ENCODE results near the gene GPRIN3. TPM values are rescaled to one million over a fixed set of nuclear protein-coding genes. Genes with fewer than 3 reads are reported as not detected.

The GPRIN3 gene
- total RNA-seq (2014; rRNA removed; shearing (Covaris generic)) (not detected in 2 replicates), polyA plus RNA-seq (2016; fragmentation: Nextera tagmentation; extraction: Ambion mirVana) (0.01 and 0.05 TPM in 2 replicates)

DNA sequence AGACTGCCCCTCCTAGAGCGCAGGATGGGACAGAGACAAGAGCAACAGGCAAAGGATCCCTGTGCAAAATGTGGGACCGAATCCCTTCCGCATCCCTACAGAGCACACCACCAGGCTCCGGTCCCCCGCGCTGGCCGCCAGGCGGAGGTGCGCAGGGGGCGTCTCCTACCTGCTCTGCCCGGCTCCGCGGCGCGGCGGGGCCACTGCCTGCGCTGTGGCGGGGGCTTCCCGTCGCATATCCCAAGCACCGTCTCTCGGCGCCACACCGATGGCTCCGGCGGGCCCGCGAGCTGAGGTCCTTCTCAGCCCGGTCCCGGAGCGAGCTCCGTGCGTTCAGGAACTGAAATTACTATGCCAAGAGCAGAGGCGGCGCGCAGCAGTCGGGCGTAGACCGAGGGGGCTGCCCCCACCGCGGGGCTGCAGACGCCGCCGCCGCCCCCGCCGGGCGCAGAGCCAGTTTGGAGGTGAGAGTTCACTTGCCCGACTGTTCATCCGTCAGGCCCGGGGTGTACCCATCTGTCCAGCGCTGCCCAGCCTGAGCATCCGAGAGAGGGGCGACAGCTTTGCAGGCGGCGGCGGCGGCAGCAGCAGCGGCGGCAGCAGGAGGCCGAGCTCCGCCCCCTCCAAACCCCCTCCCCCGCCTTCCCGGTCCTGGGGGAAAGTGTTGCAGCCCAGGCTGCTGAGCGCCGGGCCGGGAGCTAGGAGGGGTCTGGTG lies at the start of gene GPRIN3:
TSS of gene GPRIN3 (minus strand) at position 355 of the 715 bp plus-strand sequence. CDS start 57,690 bp downstream, outside the sequence.
- Histone ChIP-seq H3K9me3 (ENCODE audit: low read depth) (no peaks in the 10 kb centered on the region), H3K4me1 (ENCODE audit: insufficient read depth) (peaks cover 9% of the 10 kb centered on the region), H3K4me2 (ENCODE audit: unreplicated experiment) (peak within 1 kb of the TSS; percentile 91), H3F3A (ENCODE audit: insufficient read depth) (peaks cover 5% of the 10 kb centered on the region; the same call in 1 of the 2 replicates), H3K79me2 (ENCODE audit: insufficient read depth) (no peaks in the 10 kb centered on the region), H3K27me3 (replicated peaks; ENCODE audit: insufficient read depth) (peaks cover 4% of the 10 kb centered on the region; the same call in 1 of the 2 replicates), H3K27ac (no peak within 1 kb of the TSS), H3K9me2 (ENCODE audit: insufficient read depth) (no peaks in the 10 kb centered on the region), H4K20me1 (ENCODE audit: insufficient read depth) (no peaks in the 10 kb centered on the region), H3K4me3 (peak within 1 kb of the TSS; percentile 81), H3K36me3 (ENCODE audit: low read depth) (no peaks in the 10 kb centered on the region), H3K9ac (peak within 1 kb of the TSS; percentile 55), H2AFZ (peak within 1 kb of the TSS; percentile 82)
- TF ChIP-seq EZH2 (IDR thresholded peaks at IDR 0.05; ENCODE audit: insufficient read depth, poor library complexity, severe bottlenecking) (no peak), EZH2phosphoT487 (IDR thresholded peaks at IDR 0.05; ENCODE audit: insufficient read depth, low read depth) (no peak)
- DNase-seq, result peak; percentile 70
- in situ Hi-C loops (cut with MboI), result no loop called here
- 4% methylated on average over 44 to 54 of the region's 67 CpGs for WGBS, 2 experiments (ENCODE audit: low coverage in 1 of 2, low lambda C conversion rate in 2 of 2, missing lambda C conversion rate in 2 of 2)

DNA sequence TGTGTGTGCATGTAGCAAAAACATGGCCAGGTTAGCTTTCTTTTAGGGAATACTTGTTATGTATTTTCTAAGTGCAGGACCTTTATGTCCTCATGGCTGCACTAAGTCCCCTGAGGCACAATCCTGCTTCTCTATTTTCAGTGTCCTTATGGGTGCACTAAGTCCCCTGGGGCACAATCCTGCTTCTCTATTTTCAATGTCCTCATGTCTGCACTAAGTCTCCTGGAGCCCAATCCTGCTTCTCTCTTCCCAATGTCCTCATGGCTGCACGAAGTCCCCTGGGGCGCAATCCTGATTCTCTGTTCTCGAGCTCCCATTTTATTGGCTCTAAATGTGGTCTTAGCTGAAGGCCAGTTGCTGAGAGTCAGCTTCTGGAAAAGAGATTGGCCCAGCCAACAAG lies 49.7 kb upstream of the GPRIN3 start:
- H3K4me2 ChIP-seq (ENCODE audit: unreplicated experiment), result no peak overlapping the region

DNA sequence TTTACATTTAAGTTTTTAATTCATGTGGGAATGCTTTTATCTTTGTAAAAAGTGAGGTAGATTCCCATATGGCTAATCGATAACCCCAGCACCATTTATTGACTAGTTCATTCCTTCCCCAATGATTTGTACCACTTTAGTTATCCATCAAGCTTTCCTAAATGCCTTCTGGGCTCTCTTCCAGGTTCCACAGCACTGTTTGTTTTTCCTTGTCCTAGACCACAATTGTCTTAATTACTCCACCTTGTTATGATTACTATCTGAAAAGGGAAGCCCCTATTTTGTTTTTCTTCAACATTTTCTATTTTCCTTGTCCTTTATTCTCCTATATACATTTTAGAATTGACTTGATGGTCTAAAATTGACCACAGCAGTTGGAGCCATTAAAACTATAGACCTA lies 48.5 kb upstream of the GPRIN3 start:
- no peak for DNase-seq
- WGBS, 2 experiments (ENCODE audit: low coverage in 1 of 2, low lambda C conversion rate in 2 of 2, missing lambda C conversion rate in 2 of 2), result 28 to 69% methylated on average over 1 of the region's 1 CpG
- Histone ChIP-seq H4K20me1 (ENCODE audit: insufficient read depth) (no peaks in the 10 kb centered on the region), H2AFZ (no peak overlapping the region), H3K79me2 (ENCODE audit: insufficient read depth) (no peaks in the 10 kb centered on the region), H3K4me1 (ENCODE audit: insufficient read depth) (no peaks in the 10 kb centered on the region), H3K9me3 (ENCODE audit: low read depth) (no peaks in the 10 kb centered on the region), H3K27me3 (replicated peaks; ENCODE audit: insufficient read depth) (peaks cover 7% of the 10 kb centered on the region), H3K9ac (no peak overlapping the region), H3K9me2 (ENCODE audit: insufficient read depth) (no peaks in the 10 kb centered on the region), H3F3A (ENCODE audit: insufficient read depth) (no peaks in the 10 kb centered on the region), H3K36me3 (ENCODE audit: low read depth) (no peaks in the 10 kb centered on the region), H3K27ac (no peak overlapping the region), H3K4me3 (no peak overlapping the region), H3K4me2 (ENCODE audit: unreplicated experiment) (no peak overlapping the region)
- in situ Hi-C loops (cut with MboI), result no loop called here
- TF ChIP-seq EZH2 (IDR thresholded peaks at IDR 0.05; ENCODE audit: insufficient read depth, poor library complexity, severe bottlenecking) (no peak), EZH2phosphoT487 (IDR thresholded peaks at IDR 0.05; ENCODE audit: insufficient read depth, low read depth) (no peak)

More for the DNA sequence above, 49.7 kb upstream of the GPRIN3 start:
- Histone ChIP-seq H3K9me3 (ENCODE audit: low read depth) (no peaks in the 10 kb centered on the region), H3K4me3 (no peak overlapping the region), H4K20me1 (ENCODE audit: insufficient read depth) (no peaks in the 10 kb centered on the region), H3K36me3 (ENCODE audit: low read depth) (no peaks in the 10 kb centered on the region), H3K9me2 (ENCODE audit: insufficient read depth) (no peaks in the 10 kb centered on the region), H2AFZ (no peak overlapping the region), H3K9ac (no peak overlapping the region), H3K27me3 (replicated peaks; ENCODE audit: insufficient read depth) (peaks cover 7% of the 10 kb centered on the region), H3K4me1 (ENCODE audit: insufficient read depth) (no peaks in the 10 kb centered on the region), H3F3A (ENCODE audit: insufficient read depth) (no peaks in the 10 kb centered on the region), H3K27ac (no peak overlapping the region), H3K79me2 (ENCODE audit: insufficient read depth) (no peaks in the 10 kb centered on the region)
- in situ Hi-C loops (cut with MboI), result no loop called here
- 84 to 88% methylated on average over 3 of the region's 3 CpGs for WGBS, 2 experiments (ENCODE audit: low coverage in 1 of 2, low lambda C conversion rate in 2 of 2, missing lambda C conversion rate in 2 of 2)
- DNase-seq, result no peak
- TF ChIP-seq EZH2 (IDR thresholded peaks at IDR 0.05; ENCODE audit: insufficient read depth, poor library complexity, severe bottlenecking) (no peak), EZH2phosphoT487 (IDR thresholded peaks at IDR 0.05; ENCODE audit: insufficient read depth, low read depth) (no peak)

- Histone ChIP-seq H3K79me2 (ENCODE audit: insufficient read depth) (no peaks in the 10 kb centered on the region), H3K27me3 (replicated peaks; ENCODE audit: insufficient read depth) (no peaks in the 10 kb centered on the region), H3K9me3 (ENCODE audit: low read depth) (no peaks in the 10 kb centered on the region), H2AFZ (no peak overlapping the region), H3K9me2 (ENCODE audit: insufficient read depth) (no peaks in the 10 kb centered on the region), H4K20me1 (ENCODE audit: insufficient read depth) (no peaks in the 10 kb centered on the region), H3K27ac (no peak overlapping the region), H3K9ac (no peak overlapping the region), H3K36me3 (ENCODE audit: low read depth) (no peaks in the 10 kb centered on the region), H3K4me2 (ENCODE audit: unreplicated experiment) (no peak overlapping the region), H3K4me3 (no peak overlapping the region), H3K4me1 (ENCODE audit: insufficient read depth) (no peaks in the 10 kb centered on the region), H3F3A (ENCODE audit: insufficient read depth) (no peaks in the 10 kb centered on the region)
- WGBS, 2 experiments (ENCODE audit: low coverage in 1 of 2, low lambda C conversion rate in 2 of 2, missing lambda C conversion rate in 2 of 2), result 64 to 76% methylated on average over 3 of the region's 3 CpGs
- in situ Hi-C loops (cut with MboI), result no loop called here
- no peak for DNase-seq
- TF ChIP-seq EZH2 (IDR thresholded peaks at IDR 0.05; ENCODE audit: insufficient read depth, poor library complexity, severe bottlenecking) (no peak), EZH2phosphoT487 (IDR thresholded peaks at IDR 0.05; ENCODE audit: insufficient read depth, low read depth) (no peak)
These were observed 45.9 kb upstream of the GPRIN3 start for GRCh38 chr4:89353514-89353913.

Measured in GM23248 (cell line).